GF-D8 (cell line): ENCODE data around the gene NAA80.
"Not testable (repeated sequence)": the region's sequence is repeated elsewhere in the genome, so short reads cannot be mapped to it uniquely, and the experiment has no call there.

Source experiments
- DNase-seq: peaks from one replicate; lab custom pipeline; 2025; lab: John Stamatoyannopoulos, UW

The NAA80 gene

DNA sequence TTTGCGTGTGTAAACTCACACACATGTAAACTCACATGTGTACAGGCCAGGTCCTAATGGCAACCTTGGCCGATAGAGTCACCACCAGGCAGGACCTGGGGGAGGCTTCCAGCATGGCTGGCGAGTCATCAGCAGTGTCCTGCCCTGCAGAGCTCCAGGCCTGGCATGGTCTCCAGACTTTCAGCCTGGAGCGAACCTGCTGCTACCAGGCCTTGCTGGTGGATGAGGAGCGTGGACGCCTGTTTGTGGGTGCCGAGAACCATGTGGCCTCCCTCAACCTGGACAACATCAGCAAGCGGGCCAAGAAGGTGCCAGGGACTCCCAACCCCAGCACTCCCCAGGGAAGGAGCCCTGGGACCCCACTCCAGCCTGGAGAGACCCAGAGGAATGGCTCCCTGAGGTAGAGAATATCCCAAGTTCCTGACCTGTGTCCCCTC, 29.2 kb downstream of the NAA80 start:
- no peak for DNase-seq

DNA sequence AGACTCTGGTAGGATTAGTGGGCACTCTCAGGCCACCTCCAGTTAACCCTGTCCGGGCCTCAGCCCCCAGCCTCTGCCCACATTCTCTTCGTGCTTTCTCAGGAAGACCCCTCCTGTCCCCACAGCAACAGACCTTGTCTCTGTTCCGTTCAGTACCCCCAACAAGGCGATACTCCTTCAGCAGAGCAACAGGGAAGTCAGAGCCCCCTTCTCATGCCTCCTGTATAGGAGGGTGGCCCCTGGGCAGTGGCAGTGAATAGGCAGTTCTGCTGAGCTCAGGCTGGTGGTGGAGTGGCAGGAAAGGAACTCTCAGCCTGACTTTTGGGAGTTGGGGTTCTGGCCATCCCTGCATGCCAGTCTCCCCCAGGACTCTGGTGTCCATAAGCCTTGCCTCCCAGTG, 29.7 kb downstream of the NAA80 start:
- no peak for DNase-seq

DNA sequence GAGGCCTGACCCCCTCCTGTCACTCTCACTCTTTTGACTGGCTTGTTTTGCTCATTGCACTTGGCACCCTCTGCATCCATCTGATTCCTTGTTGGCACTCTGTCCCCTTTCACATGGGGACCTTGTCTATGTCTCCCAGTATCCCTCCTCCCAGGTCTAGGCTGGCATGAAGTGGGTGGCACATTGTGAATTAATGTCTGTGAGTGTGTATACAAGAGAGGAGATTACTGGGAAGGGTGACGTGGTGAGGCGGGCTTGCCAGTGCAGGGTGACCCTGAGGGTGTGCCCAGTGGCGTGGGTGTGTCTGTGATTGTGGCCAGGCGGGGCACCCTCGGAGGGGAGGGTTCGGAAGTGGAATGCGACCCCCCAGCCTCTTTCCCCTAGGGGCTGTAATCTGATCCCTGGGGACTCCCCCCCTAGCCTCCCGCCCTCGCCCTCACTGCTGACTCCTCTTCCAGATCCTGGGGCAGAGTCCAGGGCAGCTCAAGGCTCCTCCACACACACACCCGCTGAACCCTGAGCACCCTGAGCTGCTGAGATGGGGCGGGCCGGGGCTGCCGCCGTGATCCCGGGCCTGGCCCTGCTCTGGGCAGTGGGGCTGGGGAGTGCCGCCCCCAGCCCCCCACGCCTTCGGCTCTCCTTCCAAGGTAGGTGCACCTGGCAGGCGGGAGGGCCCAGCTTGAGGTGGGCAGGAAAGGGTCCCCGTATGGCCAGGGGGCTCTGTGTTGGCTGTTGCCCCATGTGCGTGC, 30.3 kb downstream of the NAA80 start, which contains the start of gene SEMA3B:
TSS of gene SEMA3B (plus strand) at position 445 of the 749 bp plus-strand sequence. CDS start at position 539, 94 bp downstream.
- no peak for DNase-seq

DNA sequence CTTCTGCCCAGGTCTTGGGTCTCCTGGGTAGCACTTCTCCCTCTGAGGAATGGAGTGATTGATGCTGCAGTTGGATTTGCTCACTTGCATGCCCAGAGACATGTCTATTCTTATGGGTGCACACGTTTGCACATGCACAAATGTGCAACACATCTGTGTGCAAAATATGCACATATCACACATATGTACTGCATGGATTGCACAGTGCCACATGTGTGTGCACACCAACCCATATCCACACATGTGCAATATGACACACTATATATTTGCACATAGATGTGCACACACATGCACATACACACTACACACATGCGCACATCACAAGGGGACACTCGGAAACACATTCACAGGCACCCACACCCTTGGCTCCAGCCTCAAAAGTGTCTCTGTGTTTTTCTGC, 30.9 kb downstream of the NAA80 start:
- DNase-seq = no peak

DNA sequence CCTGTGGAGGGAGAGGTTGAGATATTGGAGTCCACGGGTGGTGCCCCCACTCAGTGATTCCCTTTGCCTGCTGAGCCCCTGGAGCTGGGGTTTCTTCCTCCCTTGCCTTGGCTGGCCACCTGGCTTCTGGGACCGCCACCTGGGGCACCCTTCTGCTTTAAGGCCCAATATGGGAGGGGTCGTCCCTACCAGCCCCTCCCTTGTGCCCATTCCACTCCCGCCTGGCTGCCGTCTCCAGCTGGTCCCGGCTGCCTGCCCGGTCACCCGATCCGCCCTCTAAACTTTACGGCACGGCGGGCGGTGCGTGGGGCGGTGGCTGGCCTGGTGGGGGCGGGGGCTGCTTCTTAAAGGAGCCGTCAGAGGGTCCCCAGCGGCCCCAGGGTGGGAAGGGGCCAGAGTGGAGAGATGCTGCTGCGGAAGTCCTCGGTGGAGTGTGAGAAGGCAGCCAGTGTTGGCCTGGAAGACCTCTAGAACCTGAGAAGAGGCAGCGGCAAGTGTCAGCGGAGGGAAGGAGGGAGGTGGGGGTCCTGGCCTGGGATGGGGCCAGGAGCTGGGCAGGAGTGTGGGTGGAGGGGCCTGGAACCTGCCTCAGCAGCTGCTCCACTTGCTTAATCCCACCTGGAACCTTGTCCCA, 31.8 kb downstream of the NAA80 start:
- DNase-seq = no peak

DNA sequence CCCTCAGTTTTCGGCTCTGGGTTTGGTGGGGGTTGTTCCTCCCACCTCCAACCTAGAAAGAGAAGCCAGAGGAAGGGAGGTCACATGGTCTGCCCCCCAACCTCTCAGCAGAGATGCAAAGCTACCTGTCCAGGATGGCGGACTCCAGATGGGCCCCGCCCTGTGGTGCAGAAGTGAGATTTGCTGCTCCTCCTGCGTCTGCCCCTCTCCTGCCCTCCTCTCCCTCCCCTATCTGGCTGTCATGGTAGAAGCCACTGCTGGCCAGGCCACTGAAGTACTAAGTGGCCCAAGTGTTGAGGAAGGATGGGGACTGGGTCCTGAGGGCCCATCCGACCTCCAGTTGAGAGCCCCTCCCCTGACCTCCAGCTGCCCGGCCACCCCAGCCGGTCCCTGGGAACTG, 32.4 kb downstream of the NAA80 start:
- DNase-seq = no peak

DNA sequence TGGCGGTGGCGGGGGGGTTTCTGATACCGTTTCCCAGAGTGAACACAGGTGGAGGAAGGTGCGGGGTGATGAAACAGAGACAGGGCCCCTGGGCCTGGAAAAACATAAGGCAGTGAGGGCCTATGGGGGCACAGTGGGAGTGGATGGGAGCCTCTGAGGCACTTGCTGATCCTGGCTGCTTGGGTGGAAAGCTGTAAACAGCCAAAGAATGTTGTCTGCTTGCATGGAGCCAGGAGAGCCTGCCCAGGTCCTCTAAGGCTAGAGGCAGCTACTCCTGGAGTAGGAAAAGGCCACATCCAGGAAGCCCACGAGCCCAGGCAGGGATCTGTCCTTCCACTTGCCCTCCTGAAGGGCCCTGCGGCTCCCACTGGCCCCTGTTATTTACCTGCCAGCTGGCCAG, 33.2 kb downstream of the NAA80 start:
- no peak for DNase-seq

DNA sequence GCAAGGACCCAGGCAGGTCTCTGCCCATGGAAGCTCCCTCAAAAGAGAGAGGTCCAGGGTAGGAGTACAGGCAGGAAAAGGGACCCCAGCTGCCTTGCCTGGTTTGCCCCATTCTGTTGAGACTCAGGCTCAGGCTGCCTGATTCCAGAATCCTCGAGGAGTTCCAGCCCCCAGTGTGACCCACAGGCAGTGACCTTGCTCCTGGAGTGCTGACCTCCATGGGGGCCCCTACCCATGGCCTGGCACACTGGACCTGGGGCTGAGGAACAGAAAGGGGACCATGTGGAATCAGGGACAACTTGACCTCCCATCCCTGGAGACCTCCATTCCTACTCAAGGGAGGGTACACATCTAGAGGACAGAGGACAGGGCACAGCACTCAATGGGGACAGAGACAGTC, 33.6 kb downstream of the NAA80 start:
- no peak for DNase-seq

DNA sequence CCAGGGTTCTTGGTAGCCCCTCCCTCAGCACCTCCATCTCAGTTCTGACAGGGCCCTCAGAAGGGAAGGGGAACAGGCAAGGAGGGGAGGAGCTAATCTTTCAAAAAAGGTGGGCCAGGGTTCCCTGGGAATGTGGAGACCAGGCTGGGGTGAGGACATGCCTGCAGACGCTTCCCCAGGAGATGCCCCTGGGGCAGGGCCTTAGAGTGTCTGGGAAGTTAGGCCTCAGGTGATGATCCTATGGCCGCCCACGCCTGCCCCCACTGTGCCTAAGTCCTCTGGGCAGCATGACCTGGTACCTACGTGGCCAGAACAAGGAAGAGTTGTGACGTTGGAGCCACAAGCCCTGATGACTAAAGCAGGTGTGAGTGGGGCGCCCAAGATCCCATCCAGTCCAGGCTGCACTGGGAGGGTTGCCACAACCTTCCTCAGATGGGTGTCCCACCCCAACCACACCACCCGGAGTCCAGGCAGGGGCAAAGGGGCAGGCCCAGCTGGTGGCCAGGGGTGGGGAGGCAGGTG, 34.2 kb downstream of the NAA80 start:
- no peak for DNase-seq

DNA sequence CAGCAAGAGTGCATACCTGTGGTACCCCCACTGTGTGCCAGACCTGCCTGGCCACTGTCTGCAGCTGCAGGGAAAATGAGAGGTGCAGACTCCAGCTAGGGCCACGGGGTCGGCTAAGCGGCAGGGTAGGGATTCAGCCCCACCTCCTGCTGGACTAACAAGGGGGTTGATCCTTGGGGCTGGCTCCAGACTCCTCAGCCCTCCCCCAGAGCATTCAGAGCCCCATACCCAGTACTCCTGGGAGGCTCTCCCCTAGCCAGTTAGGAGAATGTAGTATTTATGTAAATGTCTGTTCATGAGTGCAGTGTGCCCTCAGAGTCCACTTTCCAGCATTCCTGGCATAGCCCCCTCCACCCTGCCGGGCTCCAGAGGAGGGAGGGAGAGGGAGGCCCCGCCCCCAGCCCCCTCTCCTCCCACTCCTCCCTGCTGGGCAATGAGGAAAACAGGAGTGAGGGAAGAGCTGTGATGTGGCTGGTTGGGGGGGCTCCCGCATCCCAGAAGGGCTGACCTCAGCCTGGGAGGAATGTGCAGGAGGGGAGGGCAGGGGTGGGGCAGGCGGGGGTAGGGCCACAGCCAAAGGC, 34.7 kb downstream of the NAA80 start:
- no peak for DNase-seq

DNA sequence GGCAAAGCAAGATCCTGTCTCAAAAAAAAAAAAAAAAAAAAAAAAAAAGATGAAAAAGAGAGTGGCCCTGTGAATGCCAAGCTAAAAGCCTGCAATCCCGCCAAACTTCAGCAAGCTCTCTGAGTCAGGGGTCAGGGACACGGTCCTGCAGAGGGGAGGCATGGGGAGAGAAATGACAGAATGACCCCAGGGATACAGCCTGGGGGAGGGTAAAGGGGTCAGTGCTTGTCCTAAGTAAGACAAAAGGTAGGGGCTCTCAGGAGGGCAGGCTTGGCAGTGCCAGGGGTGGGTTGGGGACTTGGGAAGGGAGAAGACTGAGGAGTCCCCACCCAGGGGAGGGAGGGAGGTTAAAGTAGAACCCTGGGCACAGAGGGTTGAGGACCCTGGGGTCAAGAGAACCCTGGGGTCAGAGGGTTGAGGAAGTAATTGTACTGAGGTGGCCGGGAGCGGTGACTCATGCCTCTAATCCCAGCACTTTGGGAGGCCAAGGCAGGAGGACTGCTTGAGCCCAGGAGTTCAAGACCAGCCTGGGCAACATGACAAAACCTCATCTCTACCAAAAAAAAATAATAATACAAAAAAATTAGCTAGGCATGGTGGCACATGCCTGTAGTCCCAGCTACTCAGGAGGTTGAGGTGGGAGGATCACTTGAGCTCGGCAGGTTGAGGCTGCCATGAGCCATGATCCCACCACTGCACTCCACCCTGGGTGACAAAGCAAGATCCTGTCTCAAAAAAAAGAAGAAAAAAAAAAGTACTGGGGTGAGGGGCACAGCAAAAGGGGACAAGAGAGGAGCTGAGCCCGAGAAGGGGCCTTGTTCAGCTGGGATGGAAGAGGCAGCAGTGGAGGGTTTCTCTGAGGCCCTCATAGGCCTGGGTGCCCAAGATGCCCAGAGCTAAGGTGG, 35.5 kb downstream of the NAA80 start:
- DNase-seq = no peak

DNA sequence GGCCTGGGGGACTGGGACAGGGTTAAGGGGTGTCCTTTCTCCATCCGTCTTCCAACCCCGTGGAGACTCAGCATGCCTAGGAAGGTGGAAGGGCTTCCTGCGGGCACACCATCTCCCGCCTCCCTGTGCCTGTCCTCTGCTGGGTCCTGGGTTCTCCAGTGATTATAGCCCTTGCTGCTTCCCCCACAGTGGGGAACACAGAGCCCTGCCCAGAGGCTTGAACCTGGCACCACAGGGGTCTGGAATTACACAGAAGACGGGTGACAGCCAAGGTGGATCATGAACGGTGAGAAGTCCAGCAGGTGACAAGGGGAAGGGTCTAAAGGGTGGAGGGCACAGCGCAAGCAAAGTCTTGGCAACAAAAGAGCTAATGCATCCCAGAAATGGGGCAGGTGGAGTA, 36.4 kb downstream of the NAA80 start:
- no peak for DNase-seq

DNA sequence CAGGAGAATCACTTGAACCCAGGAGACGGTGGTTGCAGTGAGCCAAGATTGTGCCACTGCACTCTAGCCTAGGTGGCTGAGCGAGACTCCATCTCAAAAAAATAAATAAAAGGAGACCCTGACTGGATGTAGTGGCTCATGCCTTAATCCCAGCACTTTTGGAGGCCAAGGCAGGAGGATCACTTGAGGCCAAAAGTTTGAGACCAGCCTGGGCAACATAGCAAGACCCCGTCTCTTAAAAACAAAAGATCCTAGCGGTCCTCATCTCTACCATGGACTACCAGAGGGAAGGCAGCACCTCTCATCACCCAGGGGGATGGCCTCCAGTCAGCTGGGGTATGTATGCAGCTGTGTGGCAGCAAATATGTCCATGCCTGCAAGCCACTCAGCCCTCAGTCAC, 37.0 kb downstream of the NAA80 start:
- not testable (repeated sequence) for DNase-seq

DNA sequence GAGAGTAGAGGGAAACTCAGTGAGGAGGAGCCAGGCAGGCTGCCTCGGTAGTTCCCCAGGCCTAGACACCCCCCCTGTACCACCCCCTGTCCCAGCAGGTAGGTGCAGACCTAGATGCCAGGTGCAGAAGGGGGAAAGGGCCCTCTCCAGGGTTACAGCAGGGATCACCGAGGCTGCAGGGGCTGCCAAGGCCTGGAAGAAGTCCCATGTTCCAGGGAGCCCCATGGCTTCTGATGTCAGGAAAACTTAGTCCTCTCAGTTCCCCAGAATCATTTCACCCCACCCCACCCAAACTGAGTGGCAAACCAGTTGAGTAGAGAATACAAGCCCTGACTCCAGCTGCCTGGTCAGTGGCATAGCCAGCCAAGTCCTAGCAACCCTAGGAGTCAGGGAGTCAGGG, 37.7 kb downstream of the NAA80 start:
- no peak for DNase-seq

DNA sequence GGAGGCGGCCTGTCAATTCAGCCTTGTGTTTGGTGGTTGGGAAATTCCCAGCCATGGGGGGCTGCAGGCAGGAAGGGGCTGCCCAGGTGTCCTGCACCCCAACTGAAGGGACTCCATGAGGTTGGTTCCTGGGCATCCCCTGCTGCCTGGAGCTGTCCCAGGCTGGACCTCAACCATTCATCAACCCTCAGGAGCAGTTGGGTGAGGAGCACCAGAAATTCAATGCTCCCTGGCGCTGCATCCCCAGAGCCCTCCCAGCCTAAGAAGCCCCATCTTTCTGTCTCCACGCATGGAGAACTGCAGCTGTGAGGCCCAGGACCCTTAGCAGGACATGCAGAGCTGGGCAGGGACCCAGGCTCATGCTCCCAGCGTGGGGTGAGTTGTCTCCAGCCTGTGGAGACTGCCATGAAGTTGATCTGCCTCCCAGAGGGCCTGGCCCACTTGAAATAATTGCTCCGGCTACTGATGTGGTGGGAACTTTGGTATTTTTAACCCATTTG, 38.2 kb downstream of the NAA80 start:
- no peak for DNase-seq

DNA sequence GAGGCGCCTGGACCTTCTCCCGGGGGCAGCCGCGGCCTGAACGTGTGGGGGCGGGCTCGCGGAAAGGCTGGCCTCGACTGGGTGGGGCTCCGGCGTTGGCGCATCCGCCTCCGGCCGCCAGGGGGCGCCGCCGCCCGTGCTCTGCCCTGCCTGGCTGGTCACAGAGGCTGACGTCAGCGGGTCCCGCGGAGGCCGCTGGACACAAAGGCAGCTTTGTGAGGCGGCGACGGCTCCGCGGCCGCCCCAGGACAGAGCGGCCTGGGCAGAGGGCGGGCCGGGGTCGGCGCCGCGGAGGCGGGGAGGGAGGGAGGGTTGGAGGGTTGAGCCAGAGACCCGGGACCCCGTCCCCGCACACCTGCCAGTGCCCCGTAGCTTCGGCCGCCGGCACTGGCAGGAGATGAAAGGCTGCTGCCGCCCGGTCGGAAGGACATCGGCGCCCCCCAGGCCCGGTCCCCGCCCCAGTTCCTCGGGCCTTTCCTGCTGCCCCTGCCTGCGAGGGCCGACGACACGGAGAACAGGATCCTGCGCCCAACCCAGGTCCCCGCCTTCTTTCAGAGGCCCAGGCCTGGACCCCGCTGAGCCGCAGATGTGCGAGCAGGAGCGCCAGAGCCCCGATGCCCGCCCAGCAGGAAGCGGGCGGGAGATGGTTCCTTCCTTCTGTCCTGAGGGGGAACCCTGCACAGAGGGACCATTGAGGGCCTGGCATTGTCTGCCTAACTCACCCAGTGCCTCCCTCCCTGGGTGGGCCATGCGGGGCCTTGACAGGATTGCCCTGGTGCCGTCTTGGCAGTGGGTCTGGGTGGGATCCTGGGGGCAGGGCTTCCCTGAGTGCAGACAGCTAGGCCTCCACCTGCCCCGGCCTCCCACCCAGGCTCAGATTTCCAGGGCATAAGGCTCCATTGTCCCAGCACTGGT, 38.9 kb downstream of the NAA80 start:
- DNase-seq = peak; percentile 42

DNA sequence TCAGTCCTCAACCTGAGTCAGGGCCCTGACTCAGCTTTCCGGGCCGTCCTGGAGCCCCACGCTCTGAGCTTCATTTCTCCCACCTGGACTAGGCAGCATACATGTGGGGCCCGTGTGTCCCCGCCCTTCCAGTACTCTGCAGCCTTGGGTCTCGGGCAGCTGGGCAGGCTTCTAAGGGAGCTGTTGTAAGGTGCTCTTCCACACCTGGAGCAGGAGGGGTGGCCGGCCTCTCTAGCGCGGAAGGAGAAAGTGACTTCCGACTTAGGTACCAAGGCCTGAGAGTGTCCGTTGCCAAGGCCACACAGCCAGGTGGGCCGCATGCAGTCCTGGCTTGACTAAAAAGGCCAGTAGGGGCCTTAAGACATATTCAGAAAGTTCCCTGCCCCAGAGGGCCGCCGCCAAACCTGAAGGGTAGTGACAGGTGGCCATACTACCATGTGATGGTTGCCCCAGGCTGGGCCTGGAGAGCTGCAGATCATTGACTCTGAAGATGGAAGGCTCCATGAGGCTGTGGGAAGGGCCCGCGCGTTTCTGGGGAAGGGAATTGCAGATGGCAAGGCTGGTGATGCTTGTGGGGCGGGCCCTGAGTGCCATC, 39.7 kb downstream of the NAA80 start:
- no peak for DNase-seq

DNA sequence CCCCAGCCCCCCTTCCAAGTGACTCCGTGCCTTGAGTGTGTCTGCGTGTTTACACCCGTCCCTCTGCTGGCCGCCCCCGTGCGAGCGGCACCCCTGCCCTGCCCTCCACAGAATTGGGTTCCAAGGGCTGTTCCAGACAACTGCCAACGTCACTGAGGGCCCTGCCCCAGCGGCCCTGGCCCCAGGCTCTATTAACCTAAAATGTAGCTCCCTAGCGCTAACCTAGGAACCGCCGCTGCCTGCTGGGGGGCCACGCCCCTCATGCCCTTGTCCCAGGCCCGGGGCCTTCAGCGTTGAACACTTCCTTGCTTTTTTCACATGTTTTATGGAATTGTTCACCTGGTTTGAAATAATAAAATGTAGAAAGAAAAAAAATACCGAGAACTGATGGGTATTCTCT, 40.2 kb downstream of the NAA80 start:
- no peak for DNase-seq

DNA sequence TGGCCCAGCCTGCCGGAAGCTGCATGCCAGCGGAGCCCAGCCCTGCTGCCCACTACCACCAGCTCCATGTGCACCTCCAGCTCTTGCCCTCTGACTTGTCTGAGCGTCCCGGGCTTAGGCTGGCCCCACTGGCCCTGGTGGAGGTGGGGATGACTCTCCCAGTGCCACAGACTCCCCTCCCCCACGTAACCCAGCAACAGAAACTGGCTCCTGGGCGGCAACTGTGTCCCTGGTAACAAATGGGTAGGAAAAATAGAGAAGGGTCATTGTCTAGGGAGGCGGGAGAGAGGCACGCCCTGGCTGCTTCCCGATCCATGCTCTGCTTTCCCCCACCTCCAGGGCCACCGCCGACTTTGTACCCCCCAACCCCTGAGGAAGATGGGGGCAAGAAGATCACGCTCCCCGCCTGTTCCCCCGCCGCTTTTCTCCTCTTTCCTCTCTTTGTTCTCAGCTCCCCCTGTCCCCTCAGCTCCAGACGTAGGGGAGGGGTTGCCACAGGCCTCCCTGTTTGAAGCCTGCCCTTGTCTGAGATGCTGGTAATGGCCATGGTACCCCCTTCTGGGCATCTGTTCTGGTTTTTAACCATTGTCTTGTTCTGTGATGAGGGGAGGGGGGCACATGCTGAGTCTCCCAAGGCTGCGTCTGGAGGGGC, 41.0 kb downstream of the NAA80 start:
- DNase-seq = no peak
